ENCODE results near the gene KATNAL1.
"Not testable (repeated sequence)": the region's sequence is repeated elsewhere in the genome, so short reads cannot be mapped to it uniquely, and the experiment has no call there.

The KATNAL1 gene

GRCh38 chr13:30179597-30180276 is 127.6 kb downstream of the KATNAL1 start:
- no peak for DNase-seq (ENCODE audit: low read depth)
- no peak overlapping the region for H3K4me3 ChIP-seq (ENCODE audit: low read length)
- no peak for TF ChIP-seq CTCF (conservative IDR thresholded peaks at IDR 0.05; ENCODE audit: low read depth, low read length)

DNA sequence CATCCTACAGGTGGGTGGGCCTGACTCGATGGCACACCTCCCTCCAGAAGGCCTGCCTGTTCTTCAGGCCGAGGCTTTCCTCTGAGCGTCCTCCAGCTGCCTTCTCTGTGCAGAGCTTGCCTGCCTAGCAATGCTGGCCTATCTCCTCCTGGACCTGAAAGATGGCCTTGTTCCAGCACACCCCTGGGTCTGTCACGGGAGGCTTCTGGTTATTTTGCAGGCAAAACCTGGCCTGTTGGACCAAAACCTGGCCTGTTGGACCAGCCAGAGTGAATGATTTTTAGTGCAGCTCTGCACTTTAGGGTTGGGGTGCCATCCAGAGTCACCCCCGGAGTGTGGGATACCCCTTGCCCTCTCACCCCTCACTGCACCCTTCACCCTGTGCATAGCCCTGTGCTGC is 128.4 kb downstream of the KATNAL1 start:
- H3K4me3 ChIP-seq (ENCODE audit: low read length): no peak overlapping the region
- no peak for DNase-seq (ENCODE audit: low read depth)
- no peak for TF ChIP-seq CTCF (conservative IDR thresholded peaks at IDR 0.05; ENCODE audit: low read depth, low read length)

GRCh38 chr13:30175166-30175565 is 132.2 kb downstream of the KATNAL1 start:
- TF ChIP-seq CTCF (conservative IDR thresholded peaks at IDR 0.05; ENCODE audit: low read depth, low read length): no peak
- DNase-seq (ENCODE audit: low read depth): no peak
- no peak overlapping the region for H3K4me3 ChIP-seq (ENCODE audit: low read length)

DNA sequence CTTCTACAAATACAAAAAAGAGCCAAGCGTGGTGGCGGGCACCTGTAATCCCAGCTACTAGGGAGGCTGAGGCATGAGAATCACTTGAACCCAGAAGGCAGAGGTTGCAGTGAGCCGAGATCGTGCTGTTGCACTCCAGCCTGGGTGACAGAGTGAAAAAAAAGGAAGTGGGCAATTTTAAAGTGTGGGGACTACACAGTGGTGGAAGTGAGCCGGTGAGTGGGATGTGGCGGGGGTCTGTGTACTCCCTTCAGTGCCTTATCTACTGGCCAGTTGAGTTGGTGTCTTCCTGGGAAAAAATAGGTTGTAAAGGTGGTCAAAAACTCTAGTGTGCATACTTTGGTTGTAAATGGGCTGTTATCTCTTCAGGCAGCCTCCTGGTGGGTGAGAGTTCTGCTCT is 133.1 kb downstream of the KATNAL1 start:
- H3K4me3 ChIP-seq (ENCODE audit: low read length); DNase-seq (ENCODE audit: low read depth): not testable (repeated sequence)

DNA sequence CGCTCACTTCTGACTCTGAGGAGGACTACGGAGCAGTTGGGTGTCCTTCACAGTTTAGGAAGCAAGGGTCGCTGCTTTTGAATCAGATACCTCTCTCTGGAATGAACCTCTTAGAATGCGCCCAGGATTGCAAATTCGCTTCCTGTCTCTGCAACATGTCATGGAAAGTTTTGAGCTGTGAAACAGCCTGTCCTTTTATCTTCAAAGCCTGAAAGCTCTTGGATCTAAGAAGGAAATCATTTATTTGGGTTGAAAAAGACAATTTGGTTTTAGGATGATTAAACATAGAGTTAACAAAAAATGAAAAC is 134.1 kb downstream of the KATNAL1 start:
- no peak for TF ChIP-seq CTCF (conservative IDR thresholded peaks at IDR 0.05; ENCODE audit: low read depth, low read length)
- DNase-seq (ENCODE audit: low read depth): no peak
- H3K4me3 ChIP-seq (ENCODE audit: low read length): no peak overlapping the region

DNA sequence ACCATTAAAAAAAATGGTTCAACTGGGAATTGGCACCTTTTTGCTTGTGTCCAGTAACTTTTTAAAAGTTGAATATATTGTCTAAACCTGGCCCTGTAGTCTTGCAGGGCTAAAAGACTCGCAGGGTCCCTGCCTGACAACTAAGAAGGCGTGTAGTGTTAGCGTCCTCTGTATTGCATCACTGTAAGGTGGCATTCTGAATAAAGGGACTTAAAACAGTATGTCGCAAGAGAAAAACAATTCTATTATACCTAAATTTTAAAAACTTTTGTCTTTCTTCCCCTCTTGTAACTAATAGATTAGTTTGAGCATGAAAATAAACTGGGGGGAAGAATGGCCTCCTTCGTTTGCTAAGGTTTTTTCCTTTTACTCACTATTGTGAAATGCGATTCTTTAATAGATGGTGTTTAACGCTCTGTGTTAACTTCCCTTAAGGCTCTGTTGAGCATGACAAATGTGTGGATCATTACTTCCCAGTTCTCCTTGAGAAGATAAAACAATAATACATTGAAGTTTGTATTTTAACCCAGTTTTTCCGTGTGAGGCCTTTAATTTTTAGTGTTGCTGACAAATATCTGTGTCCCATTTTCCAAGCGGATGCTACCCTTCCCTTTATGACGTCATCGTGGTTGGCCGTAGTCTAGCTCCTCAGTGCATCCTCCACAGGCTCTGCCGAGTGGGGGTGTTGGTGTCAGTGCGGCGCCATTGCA is 134.6 kb downstream of the KATNAL1 start:
- TF ChIP-seq CTCF (conservative IDR thresholded peaks at IDR 0.05; ENCODE audit: low read depth, low read length): no peak
- no peak for DNase-seq (ENCODE audit: low read depth)
- no peak overlapping the region for H3K4me3 ChIP-seq (ENCODE audit: low read length)

GRCh38 chr13:30170569-30170968 is 136.8 kb downstream of the KATNAL1 start:
- no peak for DNase-seq (ENCODE audit: low read depth)
- no peak for TF ChIP-seq CTCF (conservative IDR thresholded peaks at IDR 0.05; ENCODE audit: low read depth, low read length)
- H3K4me3 ChIP-seq (ENCODE audit: low read length): no peak overlapping the region
